AG20443 (cell line): ENCODE data around the gene SMYD2.

Experiments
- DNase-seq: peaks from one replicate; pipeline ENCODE4 v3.0.0; 2012; ENCODE audit warnings: low spot score, mixed read lengths

SMYD2 gene

GRCh38 chr1:214303141-214303930 lies 22.4 kb downstream of the SMYD2 start:
- no peak for DNase-seq

GRCh38 chr1:214305164-214305751 lies 24.3 kb downstream of the SMYD2 start:
- no peak for DNase-seq

GRCh38 chr1:214306269-214306668 lies 25.3 kb downstream of the SMYD2 start:
- no peak for DNase-seq

GRCh38 chr1:214310010-214310409 lies 29.1 kb downstream of the SMYD2 start:
- peak; percentile 19 for DNase-seq

- no peak for DNase-seq
Measured at GRCh38 chr1:214310777-214311690, 30.1 kb downstream of the SMYD2 start.

GRCh38 chr1:214312530-214313051 lies 31.6 kb downstream of the SMYD2 start:
- DNase-seq, result no peak

- DNase-seq, result no peak
Measured at GRCh38 chr1:214314178-214314843, 33.4 kb downstream of the SMYD2 start.

- no peak for DNase-seq
Measured at GRCh38 chr1:214316593-214316992, 35.6 kb downstream of the SMYD2 start.

GRCh38 chr1:214317300-214317699 lies 36.3 kb downstream of the SMYD2 start:
- no peak for DNase-seq

GRCh38 chr1:214317734-214318133 lies 36.8 kb downstream of the SMYD2 start:
- no peak for DNase-seq

- no peak for DNase-seq
Measured at GRCh38 chr1:214318356-214318755, 37.4 kb downstream of the SMYD2 start.

GRCh38 chr1:214318956-214319736 lies 38.2 kb downstream of the SMYD2 start:
- DNase-seq, result no peak

- no peak for DNase-seq
Measured at GRCh38 chr1:214319938-214320337, 39.0 kb downstream of the SMYD2 start.

GRCh38 chr1:214321705-214322453 lies 40.9 kb downstream of the SMYD2 start:
- no peak for DNase-seq

- DNase-seq, result no peak
Measured at GRCh38 chr1:214324896-214325800, 44.2 kb downstream of the SMYD2 start.

- DNase-seq, result no peak
Measured at GRCh38 chr1:214326406-214326805, 45.4 kb downstream of the SMYD2 start.

GRCh38 chr1:214327514-214327913 lies 46.6 kb downstream of the SMYD2 start:
- no peak for DNase-seq

- peak; percentile 92 for DNase-seq
Measured at GRCh38 chr1:214328770-214329469, 48.0 kb downstream of the SMYD2 start.
